C1 segment of cervical spinal cord (tissue), 14 donors: ENCODE results near the gene MSI2.
A peak's percentile ranks its signal among the peaks of the same experiment; 100 is the strongest.

Experiments used
- DNase-seq, 14 donors: peaks; one replicate each; lab custom pipeline; 2025; lab: John Stamatoyannopoulos, UW

The MSI2 gene

DNA sequence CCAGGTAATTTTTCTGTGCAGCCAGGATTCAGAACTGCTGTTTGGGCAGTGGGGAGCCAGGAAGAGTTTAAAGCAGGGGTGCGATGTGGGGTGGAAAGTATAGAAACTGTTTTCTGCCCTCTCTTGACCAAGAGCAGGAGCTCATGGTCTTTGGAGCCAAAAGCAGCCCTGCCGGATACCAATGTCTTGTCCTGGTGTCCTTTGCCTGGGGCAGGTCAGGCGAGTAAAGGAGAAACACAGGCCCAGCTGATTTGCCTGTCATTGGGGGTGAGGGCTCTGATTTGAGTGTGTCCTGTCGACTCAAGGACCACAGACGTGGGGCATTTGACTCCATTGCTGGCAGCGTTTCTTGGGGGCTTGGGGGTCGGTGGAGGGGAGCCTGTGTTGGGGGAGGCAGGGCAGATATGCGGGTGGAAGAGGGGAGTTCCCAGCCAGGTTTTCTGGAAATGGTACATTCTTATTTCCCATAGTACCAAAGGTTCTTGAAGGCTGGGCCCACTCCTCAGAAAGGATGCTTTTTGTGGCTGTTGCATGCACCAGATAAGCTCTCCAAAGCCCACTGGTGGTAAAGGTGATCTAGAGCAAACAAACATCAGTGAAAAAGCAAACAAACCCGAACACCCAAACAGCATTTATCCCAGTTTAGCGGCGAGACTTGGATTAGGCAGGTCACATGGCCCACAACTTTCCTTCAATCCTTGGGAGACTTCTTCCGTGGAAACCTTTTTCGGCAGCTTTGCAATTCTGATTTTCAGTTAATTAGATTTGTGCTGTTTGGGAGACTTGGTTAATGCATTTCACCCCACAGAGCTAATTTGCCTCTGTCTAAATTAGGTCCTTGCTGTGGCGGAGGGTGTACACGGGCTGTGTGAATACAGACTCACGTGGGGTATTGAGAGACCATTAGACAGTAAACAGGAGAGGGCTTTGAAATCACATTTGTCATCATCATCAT, 59.0 kb downstream of the MSI2 start:
- DNase-seq, result no peak

DNA sequence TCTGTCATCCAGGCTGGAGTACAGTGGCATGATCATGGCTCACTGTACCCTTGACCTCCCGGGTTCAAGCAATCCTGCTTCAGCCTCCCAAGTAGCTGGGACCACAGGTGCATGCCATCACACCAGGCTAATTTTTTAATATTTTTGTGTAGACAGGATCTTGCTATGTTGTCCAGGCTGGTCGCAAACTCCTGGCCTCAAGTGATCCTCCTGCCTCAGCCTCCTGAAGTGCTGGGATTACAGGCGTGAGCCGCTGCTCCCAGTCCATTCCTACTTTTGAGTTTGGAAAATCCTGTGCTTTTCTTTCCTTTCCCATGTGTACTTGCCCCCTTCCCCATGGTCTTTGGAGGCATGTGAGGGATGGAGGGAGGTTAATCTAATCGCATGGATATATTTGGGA, 60.0 kb downstream of the MSI2 start:
- DNase-seq, result no peak

DNA sequence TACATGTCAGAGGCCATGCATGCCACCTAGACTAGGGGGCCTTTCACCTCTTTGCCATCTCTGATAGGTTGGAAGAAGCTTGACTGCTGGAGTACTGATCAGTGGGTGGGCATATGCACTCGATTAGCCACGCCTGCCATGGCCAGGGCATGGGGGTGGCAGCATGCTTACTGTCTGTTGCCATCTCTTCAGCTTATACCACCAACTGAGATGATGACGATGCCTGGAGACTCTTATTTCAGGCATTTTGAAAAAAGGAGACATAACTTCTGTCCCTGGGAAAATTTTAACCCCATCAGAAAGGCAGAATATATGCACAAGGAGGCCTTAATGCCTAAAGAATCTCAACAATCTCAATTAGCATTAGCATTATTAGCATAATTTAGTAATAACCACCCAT, 60.8 kb downstream of the MSI2 start:
- no peak for DNase-seq

DNA sequence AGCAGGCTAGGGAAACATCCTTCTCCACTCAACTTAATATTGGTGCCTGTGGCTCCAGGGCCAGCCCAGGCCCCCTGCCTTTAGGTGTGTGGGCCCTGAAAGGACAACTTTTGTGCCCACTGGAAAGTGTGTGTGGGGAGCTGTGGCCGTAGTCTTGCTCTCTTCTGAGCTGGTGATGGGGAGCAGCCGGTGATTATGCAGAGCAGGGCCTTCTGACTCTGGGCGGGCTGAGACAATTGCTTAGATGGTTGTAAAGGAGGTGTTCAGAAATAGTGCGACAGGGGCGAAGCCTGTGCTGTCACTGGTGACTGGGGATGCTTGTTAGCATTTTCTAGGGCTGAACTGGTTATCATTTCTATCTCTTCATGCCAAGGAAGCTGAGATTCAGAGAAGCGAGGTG, 62.6 kb downstream of the MSI2 start:
- no peak for DNase-seq

DNA sequence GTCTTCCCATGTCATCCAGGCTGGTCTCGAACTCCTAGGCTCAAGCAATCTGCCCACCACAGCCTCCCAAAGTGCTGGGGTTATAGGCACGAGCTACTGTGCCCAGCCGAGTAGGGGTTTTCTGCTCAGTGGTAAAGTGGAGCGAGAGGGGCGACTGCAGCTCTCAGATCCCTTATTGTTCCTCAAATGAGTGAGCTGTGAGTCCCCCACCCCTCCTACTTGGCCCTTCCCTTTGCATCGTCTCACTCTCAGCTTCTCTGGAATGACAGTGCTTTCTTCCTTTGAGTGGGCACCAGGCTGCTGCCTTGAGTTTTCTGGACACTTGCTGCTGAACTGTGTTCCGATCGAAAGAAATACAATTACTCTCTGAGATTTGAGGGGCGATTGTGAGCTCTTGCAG, 63.5 kb downstream of the MSI2 start:
- DNase-seq, result no peak

DNA sequence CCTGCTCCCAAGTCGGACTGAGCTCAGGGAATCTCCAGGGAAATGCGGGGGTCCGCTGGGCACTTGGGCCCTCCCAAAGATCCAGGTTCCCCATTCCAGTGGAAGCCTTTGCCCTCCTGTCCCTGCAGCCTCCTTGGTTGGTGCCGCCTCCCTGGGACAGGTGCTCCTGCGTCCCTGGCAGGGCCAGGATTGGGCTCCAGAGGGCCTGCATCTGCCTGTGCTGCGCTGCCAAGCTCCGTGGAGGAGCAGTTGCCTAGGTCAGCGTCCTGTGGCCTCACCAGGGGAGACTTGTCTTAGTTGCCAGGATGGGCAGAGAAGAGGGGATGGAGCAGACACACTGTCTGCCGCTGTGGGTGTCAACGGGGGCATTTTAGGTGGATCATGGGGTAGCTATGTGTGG, 67.1 kb downstream of the MSI2 start:
- DNase-seq, result no peak

DNA sequence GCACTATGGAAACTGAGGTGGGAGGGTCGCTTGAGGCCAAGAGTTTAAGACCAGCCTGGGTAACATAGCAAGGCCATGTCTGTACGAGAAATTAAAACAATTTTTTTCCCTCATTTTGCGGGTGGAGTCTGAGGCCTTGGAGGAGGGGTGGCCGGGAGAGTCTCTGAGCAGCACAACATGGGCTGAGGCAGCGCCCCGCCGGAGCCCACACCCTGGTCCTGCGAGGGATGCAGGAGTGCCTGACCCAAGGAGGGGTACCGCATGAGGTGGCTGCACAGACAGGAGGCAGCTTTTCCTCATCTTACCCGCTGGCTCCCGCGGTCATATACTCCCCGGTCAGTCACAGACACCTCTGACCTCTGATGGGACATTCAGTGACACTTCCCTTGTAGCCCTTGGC, 67.7 kb downstream of the MSI2 start:
- no peak for DNase-seq

DNA sequence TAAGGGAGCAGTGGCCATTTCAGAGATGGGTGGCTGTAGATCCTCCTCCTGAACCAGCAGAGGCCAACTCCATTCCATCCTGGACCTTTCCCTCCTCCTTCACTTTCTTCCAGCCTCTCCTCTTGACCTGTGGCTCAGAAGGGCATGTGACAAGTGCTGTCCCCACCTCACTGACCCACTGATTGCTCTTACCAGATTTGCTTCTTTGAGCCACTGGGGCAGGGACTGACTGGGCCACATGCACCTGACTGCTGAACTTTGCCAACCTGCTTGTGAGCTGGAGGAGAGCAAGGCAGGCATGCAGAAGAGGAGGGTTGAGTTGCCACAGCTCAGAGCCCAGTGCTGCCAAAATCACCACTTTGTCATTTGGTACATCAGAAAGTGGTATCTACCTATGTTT, 68.3 kb downstream of the MSI2 start:
- no peak for DNase-seq

DNA sequence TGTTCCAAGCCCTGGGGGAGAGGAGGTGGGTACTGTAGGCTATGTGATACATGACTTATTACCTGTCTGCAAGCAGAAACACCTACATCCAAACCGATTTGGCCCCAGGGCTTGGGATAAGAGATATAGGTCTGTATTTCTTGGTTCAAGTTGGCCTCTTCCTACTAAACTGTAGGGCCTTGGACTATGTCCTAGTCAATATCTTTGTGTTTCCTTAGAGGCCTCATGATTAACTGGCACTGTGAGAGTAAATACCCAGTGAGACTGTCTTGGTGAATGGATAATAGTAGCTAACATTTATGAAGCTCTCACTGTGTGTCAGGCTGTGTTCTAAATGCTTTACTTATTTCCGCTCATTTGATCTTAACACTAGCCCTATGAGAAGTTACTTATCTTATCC, 70.0 kb downstream of the MSI2 start:
- DNase-seq, result no peak

DNA sequence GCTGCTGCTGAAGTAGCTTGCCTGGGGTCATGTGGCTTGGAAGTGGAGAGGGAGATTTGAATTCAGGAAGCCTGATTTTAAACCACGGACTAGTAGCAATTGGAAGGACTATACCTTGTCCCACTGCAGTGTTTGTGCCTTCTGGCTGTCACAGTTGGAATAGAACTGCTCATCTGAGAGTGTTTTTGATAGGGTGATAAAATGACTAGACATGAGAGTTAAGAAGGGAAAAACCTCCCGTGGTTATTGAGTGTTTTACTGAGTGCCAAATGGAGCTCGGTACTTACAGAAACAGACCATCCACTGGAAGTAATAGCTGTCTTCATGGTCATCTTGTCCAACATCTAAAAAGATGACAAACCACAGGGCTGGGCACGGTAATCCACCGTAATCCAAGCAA, 70.4 kb downstream of the MSI2 start:
- no peak for DNase-seq

DNA sequence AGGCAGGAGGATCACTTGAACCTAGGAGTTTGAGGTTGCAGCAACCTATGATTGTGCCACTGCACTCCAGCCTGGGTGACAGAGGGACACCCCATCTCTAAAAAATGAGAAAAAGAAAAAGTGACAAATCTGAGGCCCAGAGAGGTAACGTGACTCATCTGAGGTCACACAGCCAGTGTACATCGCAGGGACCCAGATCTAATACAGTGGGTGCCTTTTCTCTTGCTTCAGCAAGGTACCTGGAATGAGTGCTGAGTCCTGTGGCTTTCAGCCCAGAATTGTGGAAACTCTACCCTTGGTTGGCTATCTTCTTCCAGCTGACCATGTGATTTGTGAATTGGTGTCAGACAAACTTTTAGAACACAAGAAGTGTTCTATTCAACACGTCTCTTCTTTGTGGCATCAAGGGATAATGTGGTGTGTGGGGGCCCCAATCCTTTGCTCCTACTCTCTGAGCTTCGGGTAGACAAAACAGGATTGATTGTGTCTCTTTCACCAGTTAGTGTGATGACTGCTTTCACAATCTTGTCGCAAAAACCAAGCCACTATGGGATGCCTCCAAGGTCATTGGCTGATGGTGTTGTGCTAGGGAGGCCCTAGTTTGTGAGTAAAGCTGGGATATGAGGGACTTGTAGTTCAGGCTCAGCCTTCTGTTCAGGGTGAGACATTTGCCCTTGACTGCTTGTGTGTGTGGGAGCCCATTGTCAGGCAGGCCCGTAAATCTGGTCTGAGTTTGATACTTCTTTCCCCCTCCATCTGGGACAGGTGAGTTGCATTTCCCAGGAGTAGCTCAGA, 71.0 kb downstream of the MSI2 start:
- no peak for DNase-seq

DNA sequence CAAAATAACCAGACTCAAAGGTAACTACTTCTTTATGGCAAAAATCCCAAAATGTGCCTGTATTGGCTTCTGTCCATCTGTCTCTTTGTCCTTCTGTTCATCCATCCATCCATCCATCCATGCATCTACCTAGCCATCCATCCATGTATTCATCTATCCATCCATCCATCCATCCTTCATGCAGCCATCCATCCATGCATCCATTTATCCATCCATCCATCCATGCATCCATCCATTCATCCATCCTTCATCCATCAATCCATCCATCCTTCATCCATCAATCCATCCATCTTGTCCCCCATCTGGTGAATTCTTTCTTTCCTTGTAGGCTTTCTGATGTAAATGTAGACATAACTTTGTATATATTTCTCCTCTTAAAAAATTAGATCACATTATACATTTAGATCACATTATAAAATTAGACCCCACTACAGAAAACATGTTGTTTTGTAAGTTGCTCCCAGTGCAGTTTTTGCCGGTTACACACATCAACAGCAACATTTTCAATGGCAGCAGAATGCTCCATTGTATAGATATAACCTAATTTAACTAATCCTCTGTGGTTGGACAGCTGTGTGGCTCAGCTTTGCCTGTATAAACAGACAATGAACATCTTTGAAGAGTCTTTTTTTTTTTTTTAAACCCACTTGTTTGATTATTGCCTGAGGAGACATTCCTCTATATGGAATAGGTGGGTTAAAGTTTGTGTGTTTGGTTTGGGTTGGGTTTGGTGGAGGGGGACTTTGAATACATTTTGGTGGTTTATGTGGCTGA, 72.0 kb downstream of the MSI2 start:
- DNase-seq, result no peak

DNA sequence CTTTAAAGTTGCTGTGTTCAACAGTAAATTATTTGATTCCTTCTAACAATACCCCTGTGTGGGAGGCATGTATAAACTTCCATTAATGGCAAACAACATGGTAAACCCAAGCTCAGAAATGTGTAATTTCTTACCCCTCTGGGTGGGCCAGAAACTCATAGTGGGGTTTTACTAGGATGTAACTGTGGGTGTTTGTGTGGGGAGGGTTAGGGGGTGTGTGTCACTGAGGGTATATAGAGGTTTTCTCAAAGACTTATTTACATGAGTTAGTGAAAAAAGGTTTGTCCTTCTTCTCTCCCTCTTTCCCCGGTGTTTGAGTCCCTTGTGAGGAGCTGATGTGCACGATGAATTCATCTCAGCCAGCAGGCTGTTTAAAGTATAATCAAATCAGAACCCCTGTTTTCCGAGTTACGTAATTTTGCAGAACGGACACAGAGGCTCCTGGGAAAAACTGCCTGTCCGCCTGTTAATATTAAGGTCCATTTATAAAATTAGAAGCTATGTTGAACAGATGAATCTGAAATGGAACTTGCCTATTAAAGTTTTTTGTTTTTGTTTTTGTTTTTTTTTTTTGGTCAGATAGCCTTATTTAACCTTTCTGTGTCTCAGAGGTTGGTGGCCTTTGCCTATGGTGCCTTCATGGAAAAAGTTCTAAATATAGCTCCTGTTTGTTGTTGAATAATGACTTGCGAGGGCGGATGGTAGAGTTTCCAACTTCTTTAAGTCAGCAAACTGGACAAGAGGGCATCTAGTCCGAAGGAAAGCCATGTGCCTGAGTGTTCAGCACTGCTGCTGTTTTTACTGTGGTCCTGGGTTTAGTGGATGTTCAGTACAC, 73.3 kb downstream of the MSI2 start:
- no peak for DNase-seq

DNA sequence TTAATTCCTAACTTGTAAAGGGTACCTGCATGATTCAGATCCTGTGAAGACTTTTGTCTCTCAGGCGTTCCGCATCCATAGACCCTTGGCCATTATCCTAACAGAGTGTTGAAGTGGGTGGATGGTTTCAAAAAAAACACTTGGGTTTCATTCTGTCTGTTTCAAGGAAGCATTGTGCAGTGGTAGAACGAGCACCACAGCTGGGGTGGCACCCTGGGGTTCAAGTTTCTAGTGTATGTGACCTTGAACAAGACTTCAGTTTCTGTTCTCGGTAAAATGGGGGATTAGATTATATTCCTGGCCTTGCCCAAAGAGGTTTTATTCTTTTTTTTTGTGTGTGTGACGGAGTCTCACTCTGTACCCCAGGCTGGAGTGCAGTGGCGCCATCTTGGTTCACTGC, 74.3 kb downstream of the MSI2 start:
- DNase-seq, result no peak

DNA sequence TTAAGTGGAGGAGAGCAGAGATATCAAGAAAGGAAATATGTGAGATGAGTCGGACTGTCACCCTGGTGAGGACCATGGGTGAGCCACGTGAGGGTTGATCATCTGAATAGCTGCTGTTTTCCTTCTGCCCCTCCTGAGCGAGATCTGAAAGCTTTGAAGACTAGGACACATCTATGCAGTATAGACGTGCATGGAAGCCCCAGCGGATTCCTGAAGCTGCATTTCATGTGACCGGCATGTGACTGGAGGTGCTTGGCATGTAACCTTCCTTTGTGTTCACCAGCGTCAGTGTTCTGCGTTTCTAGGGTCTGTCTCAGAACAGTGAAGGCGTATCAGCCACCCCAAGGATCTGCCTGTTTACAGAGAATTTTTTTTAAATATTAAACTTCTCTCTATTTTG, 75.1 kb downstream of the MSI2 start:
- DNase-seq, result no peak

DNA sequence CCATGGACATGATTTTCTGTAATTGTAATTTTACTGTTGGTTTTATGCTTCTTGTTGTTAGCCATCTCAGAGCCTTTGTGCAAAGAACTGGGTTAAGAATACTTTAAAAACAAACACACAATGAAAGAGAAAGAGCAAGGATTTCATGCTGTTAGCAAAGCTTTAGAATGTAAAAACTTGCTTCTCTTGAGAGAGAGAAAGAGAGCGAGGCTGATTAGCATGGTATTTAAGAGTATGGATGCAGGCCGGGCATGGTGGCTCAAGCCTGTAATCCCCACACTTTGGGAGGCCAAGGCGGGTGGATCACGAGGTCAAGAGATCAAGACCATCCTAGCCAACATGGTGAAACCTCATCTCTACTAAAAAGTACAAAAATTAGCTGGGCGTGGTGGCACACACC, 76.2 kb downstream of the MSI2 start:
- no peak for DNase-seq

DNA sequence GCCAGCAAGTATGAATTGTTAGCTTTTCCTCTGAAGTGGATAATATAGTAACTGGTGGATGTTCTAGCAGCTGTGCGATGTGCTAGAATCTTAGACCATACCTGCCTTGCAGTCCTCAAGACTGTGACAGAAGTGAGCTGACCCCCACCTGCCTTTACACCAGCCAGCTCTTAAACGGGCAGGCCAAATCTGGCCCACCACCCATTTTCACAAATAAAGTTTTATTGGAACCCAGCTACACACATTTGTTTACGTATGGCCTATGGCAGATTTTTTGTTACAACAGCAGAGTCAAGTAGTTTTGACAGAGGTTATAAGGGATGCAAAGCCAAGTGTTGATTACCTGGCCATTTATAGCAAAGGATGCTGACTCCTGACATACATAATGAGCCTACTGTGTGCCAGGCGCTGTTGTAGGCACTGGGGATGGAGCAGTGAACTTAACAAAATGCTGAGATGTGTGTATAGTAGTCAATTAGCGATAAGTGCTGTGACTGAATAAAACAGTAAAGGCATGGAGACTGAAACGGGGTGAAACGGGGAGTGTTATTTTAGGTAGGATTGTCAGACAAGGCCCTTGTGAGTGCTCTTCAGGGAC, 79.0 kb downstream of the MSI2 start:
- no peak for DNase-seq

DNA sequence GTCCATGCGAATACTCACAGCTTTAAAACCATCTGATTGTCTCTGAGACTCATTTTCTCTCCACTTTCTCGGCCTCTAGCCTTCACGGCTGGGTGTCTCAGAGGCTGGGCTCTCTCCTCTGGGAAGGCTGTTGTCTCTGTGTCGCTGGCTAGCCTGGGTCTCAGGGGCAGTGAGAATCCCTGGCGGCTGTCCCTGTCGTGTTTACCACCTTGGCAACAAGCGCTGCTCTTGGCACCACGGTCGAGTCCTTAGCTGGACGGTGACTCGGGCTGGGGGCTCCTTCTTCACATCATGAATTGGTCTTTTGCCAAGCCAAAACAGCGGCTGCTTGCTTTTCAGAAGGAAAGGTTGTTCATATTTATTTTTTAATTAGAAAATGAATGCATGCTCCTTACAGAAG, 81.1 kb downstream of the MSI2 start:
- peak in 2 of 14 donors; percentile 32 to 34 for DNase-seq

DNA sequence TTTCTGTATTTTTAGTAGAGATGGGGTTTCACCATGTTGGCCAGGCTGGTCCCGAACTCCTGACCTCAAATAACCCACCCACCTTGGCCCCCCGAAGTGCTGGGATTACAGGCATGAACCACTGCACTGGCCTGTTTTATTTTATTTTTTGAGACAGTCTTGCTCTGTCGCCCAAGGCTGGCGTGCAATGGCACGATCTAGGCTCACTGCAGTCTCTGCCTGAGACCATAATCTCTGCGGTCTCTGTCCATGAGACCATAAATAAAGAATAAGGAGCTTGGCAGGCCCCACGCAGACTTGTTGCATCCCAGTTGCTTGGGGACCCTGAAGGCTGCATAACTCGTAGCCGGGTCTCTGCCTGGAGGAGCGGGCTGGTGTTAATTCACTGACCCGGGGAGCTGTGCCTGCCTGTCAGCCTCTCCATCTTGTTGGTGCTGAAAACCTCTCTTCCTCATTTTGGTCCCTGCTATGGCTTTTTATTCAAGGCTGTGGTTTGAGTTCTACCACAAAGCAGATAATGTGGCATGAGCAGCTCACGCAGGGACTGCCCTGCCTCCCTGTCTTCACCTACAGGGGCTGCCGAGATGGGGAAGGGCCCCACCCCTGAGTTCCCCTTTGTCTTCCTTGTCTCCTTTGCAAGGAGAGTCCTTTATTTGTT, 82.1 kb downstream of the MSI2 start:
- DNase-seq, result no peak
